Vagina (tissue), 2 donors: Measurements from ENCODE around the gene SERPINI1.

Experiments
- POLR2A ChIP-seq, 2 donors: fragments of 450-650 bp; IDR thresholded peaks; one replicate each; pipeline ENCODE4 v1.6.1; 2017; ENCODE audit warnings: antibody characterized with exemption in 2 of 2, mild to moderate bottlenecking in 2 of 2, moderate library complexity in 2 of 2
- TF ChIP-seq, protein P1 (sequence below), 3 experiments: fragments of 450-650 bp in 2 of 3; fragments of 200-600 bp in 1 of 3; sonication (generic) in 1 of 3; IDR thresholded peaks; one replicate each; pipeline ENCODE4 v1.5.1; 2017 to 2019; ENCODE audit warnings: antibody characterized with exemption in 3 of 3, mild to moderate bottlenecking in 2 of 3, moderate library complexity in 2 of 3

DNA sequence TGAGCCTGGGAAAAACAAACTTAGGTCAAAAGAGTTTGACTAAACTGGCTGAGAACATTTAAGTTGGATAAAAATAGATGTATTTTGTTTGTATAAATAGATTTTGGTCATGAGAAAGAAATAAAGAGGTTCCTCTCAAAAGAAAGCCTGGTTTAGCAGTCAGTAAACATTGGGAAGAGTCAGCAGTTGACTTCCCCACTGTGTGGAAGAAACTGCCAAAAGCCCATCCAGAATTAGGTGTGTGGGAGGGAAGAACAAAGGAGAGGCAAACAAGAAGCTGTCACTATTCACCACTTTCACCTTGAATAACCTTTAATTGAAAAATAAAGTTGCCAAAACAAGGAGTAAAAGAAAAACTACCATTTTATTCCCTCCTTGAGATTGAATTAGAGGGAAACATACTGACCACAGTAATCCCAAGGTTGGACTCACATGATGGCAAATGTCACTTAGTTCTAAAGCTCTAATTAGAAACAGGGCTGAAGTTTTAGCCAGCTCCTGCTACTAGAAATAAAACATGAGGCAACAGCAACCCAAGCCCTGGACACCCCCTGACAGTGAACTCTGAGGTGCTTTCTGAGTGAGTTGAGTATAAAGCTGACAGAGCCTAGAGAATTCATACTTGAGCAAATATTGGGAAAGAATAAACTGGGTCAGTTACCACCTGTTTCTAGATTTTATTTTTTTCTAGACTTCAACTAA lies 139.3 kb downstream of the SERPINI1 start:
- no peak for TF ChIP-seq POLR2A (IDR thresholded peaks at IDR 0.05)
- TF ChIP-seq, protein P1, sequence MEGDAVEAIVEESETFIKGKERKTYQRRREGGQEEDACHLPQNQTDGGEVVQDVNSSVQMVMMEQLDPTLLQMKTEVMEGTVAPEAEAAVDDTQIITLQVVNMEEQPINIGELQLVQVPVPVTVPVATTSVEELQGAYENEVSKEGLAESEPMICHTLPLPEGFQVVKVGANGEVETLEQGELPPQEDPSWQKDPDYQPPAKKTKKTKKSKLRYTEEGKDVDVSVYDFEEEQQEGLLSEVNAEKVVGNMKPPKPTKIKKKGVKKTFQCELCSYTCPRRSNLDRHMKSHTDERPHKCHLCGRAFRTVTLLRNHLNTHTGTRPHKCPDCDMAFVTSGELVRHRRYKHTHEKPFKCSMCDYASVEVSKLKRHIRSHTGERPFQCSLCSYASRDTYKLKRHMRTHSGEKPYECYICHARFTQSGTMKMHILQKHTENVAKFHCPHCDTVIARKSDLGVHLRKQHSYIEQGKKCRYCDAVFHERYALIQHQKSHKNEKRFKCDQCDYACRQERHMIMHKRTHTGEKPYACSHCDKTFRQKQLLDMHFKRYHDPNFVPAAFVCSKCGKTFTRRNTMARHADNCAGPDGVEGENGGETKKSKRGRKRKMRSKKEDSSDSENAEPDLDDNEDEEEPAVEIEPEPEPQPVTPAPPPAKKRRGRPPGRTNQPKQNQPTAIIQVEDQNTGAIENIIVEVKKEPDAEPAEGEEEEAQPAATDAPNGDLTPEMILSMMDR (IDR thresholded peaks at IDR 0.05) = no peak
